NT2/D1 (cell line): ENCODE results near the gene CDK11B.
"Not testable (repeated sequence)": the region's sequence is repeated elsewhere in the genome, so short reads cannot be mapped to it uniquely, and the experiment has no call there.

Experiments used
- DNase-seq: peaks from one replicate; pipeline ENCODE4 v3.0.0-alpha.2; 2011; ENCODE audit warnings: low read depth, low spot score
- H3K27me3 ChIP-seq: 2 replicates; pipeline ENCODE4 v1.6.0; 2011; ENCODE audit warnings: mild to moderate bottlenecking; ENCODE audit not compliant: insufficient read length, insufficient read depth
- H3K36me3 ChIP-seq: 2 replicates; pipeline ENCODE4 v1.6.1; 2011; ENCODE audit warnings: mild to moderate bottlenecking, low read length, mixed read lengths; ENCODE audit not compliant: insufficient read depth, insufficient read length
- H3K4me1 ChIP-seq: 2 replicates; pipeline ENCODE4 v1.5.1; 2011; ENCODE audit not compliant: insufficient read depth, insufficient read length
- H3K4me3 ChIP-seq: 2 replicates; pipeline ENCODE4 v1.5.1; 2011; ENCODE audit warnings: low read depth; ENCODE audit not compliant: insufficient read length
- H3K9ac ChIP-seq: 2 replicates; pipeline ENCODE4 v1.6.0; 2011; ENCODE audit warnings: low read depth; ENCODE audit not compliant: insufficient read length
- H3K9me3 ChIP-seq: 2 replicates; pipeline ENCODE4 v1.5.1; 2011; ENCODE audit warnings: mild to moderate bottlenecking, low read length; ENCODE audit not compliant: insufficient read depth
- SUZ12 ChIP-seq: IDR thresholded peaks from 2 replicates; pipeline ENCODE4 v1.6.1; 2011; ENCODE audit not compliant: insufficient read length, insufficient read depth; ENCODE audit errors: extremely low read depth
- YY1 ChIP-seq: IDR thresholded peaks from 2 replicates; pipeline ENCODE4 v1.6.1; 2011; ENCODE audit not compliant: insufficient read length, insufficient read depth
- ZNF274 ChIP-seq: IDR thresholded peaks from 2 replicates; pipeline ENCODE4 v1.6.1; 2011; ENCODE audit warnings: mild to moderate bottlenecking, low read depth, low read length

The CDK11B gene

GRCh38 chr1:1664941-1665814, 6.4 kb upstream of the CDK11B start:
- DNase-seq = no peak
- no peak overlapping the region for H3K9ac ChIP-seq
- TF ChIP-seq SUZ12 = no peak
- no peak for TF ChIP-seq ZNF274
- no peak for TF ChIP-seq YY1

GRCh38 chr1:1664318-1664717, 5.5 kb upstream of the CDK11B start:
- H3K4me1 ChIP-seq, DNase-seq, H3K27me3 ChIP-seq, H3K9ac ChIP-seq, H3K9me3 ChIP-seq, H3K4me3 ChIP-seq: not testable (repeated sequence)
- H3K36me3 ChIP-seq = peaks cover 27% of the 10 kb centered on the region

More at GRCh38 chr1:1664941-1665814, 6.4 kb upstream of the CDK11B start:
- Histone ChIP-seq H3K36me3 (peaks cover 34% of the 10 kb centered on the region), H3K9me3 (no peaks in the 10 kb centered on the region), H3K4me1 (no peaks in the 10 kb centered on the region), H3K4me3 (no peak overlapping the region), H3K27me3 (no peaks in the 10 kb centered on the region)

GRCh38 chr1:1662830-1663560, 4.2 kb upstream of the CDK11B start:
- H3K4me3 ChIP-seq, H3K4me1 ChIP-seq, H3K27me3 ChIP-seq, H3K9me3 ChIP-seq, DNase-seq, H3K9ac ChIP-seq: not testable (repeated sequence)
- peaks cover 26% of the 10 kb centered on the region for H3K36me3 ChIP-seq

GRCh38 chr1:1662392-1662791, 3.6 kb upstream of the CDK11B start:
- not testable (repeated sequence) for H3K9ac ChIP-seq, H3K9me3 ChIP-seq, H3K27me3 ChIP-seq, DNase-seq, H3K4me1 ChIP-seq, H3K4me3 ChIP-seq
- peaks cover 26% of the 10 kb centered on the region for H3K36me3 ChIP-seq

- DNase-seq, H3K9me3 ChIP-seq, H3K9ac ChIP-seq, H3K27me3 ChIP-seq, H3K4me1 ChIP-seq, H3K4me3 ChIP-seq: not testable (repeated sequence)
- peaks cover 48% of the 10 kb centered on the region for H3K36me3 ChIP-seq
Measured at GRCh38 chr1:1648265-1648664, 10.5 kb downstream of the CDK11B start.

- H3K9ac ChIP-seq = not testable (repeated sequence)
Measured at GRCh38 chr1:1647567-1648241, 11.1 kb downstream of the CDK11B start.

GRCh38 chr1:1646326-1646725, 12.5 kb downstream of the CDK11B start:
- H3K9me3 ChIP-seq, H3K4me1 ChIP-seq, H3K27me3 ChIP-seq, H3K4me3 ChIP-seq, DNase-seq, H3K9ac ChIP-seq: not testable (repeated sequence)
- peaks cover 34% of the 10 kb centered on the region for H3K36me3 ChIP-seq

More at GRCh38 chr1:1647567-1648241, 11.1 kb downstream of the CDK11B start:
- not testable (repeated sequence) for DNase-seq, H3K4me3 ChIP-seq, H3K9me3 ChIP-seq, H3K4me1 ChIP-seq, H3K27me3 ChIP-seq
- peaks cover 47% of the 10 kb centered on the region for H3K36me3 ChIP-seq

- not testable (repeated sequence) for H3K27me3 ChIP-seq, H3K4me1 ChIP-seq, H3K4me3 ChIP-seq, DNase-seq, H3K9me3 ChIP-seq, H3K9ac ChIP-seq
- H3K36me3 ChIP-seq = peaks cover 13% of the 10 kb centered on the region
Measured at GRCh38 chr1:1640711-1641461, 17.9 kb downstream of the CDK11B start.

GRCh38 chr1:1640081-1640480, 18.7 kb downstream of the CDK11B start:
- not testable (repeated sequence) for DNase-seq, H3K9ac ChIP-seq, H3K4me1 ChIP-seq, H3K27me3 ChIP-seq, H3K4me3 ChIP-seq, H3K9me3 ChIP-seq
- H3K36me3 ChIP-seq = peaks cover 13% of the 10 kb centered on the region

GRCh38 chr1:1639368-1639767, 19.4 kb downstream of the CDK11B start:
- not testable (repeated sequence) for H3K9me3 ChIP-seq, H3K9ac ChIP-seq, H3K4me3 ChIP-seq, DNase-seq, H3K27me3 ChIP-seq, H3K4me1 ChIP-seq
- peaks cover 13% of the 10 kb centered on the region for H3K36me3 ChIP-seq
